Transverse colon (tissue), 4 donors: Measurements from ENCODE around the gene TMEM209. TPM values are rescaled to one million over a fixed set of nuclear protein-coding genes. Genes with fewer than 3 reads are reported as not detected.

ENCODE experiments used
- DNase-seq: peaks from one replicate; pipeline ENCODE4 v3.0.0-alpha.2; 2019
- H3K27ac ChIP-seq, 4 donors: fragments of 200-600 bp; sonication (generic); 2 replicates each; pipeline ENCODE4 v1.5.1; 2016 to 2018; ENCODE audit warnings: inconsistent platforms in 4 of 4
- H3K27me3 ChIP-seq: fragments of 200-600 bp; sonication (generic); 2 replicates; pipeline ENCODE4 v1.5.1; 2017; ENCODE audit warnings: inconsistent platforms
- H3K36me3 ChIP-seq, 4 donors: fragments of 200-600 bp; sonication (generic); 2 replicates each; pipeline ENCODE4 v1.5.1; 2017 to 2019; ENCODE audit warnings: inconsistent platforms in 4 of 4
- H3K4me1 ChIP-seq, 4 donors: fragments of 200-600 bp; sonication (generic); 2 replicates each; pipeline ENCODE4 v1.5.1; 2017 to 2020; ENCODE audit warnings: inconsistent platforms in 4 of 4
- H3K4me3 ChIP-seq, 4 donors: fragments of 200-600 bp; sonication (generic); 1 replicate in 1 of 4; 2 replicates in 3 of 4; pipeline versions ENCODE4 v1.5.1 to v1.6.1; 2017 to 2019; ENCODE audit warnings: inconsistent platforms in 4 of 4
- H3K9me3 ChIP-seq, 2 donors: fragments of 200-600 bp; sonication (generic); 2 replicates each; pipeline ENCODE4 v1.5.1; 2017 to 2019; ENCODE audit warnings: inconsistent platforms in 2 of 2
- EP300 ChIP-seq: sonication (generic); formaldehyde crosslinking; IDR thresholded peaks from one replicate; pipeline ENCODE4 v1.6.1; 2017; ENCODE audit warnings: antibody characterized with exemption, low read depth
- POLR2A ChIP-seq: fragments of 450-650 bp; IDR thresholded peaks from one replicate; pipeline ENCODE4 v1.6.1; 2016; ENCODE audit warnings: antibody characterized with exemption, mild to moderate bottlenecking, moderate library complexity
- POLR2AphosphoS5 ChIP-seq, 3 donors: sonication (generic); formaldehyde crosslinking; IDR thresholded peaks; one replicate each; pipeline ENCODE4 v1.6.1; 2016; ENCODE audit warnings: antibody characterized with exemption in 3 of 3
- WGBS, 2 donors: methylation state at CpG; one replicate each; pipeline ENCODE4 v1.1.5; 2018; ENCODE audit warnings: low coverage in 1 of 2; 5-methylcytosine and 5-hydroxymethylcytosine counted together
- in situ Hi-C, 4 donors: fragments of 200-750 bp; cut with MboI; loops; one replicate each; pipeline versions ENCODE4 v1.15.0 to v1.15.1; 2017; ENCODE audit warnings: low sequenced_read_pairs in 3 of 4, low pct_ligation_motif_present in 1 of 4, low pct_unique_long_range_greater_than_20kb in 1 of 4
- intact Hi-C: fragments of 100-400 bp; cut with DNase I; formaldehyde crosslinking; loops from one replicate; pipeline ENCODE4 v1.15.1; 2023; ENCODE audit warnings: low total_unique reads
- total RNA-seq, 4 donors: library from RNA; depleted of rRNA; stranded (reverse); fragments of >200 nt; gene quantifications; one replicate each; pipeline ENCODE4 v1.1.0, GENCODE V29; 2016
- TF ChIP-seq, protein P1 (sequence below), 5 experiments: fragments of 200-600 bp in 3 of 5; fragments of 450-650 bp in 2 of 5; sonication (generic) in 3 of 5; IDR thresholded peaks; 1 replicate in 2 of 5; 2 replicates in 3 of 5; pipeline ENCODE4 v1.5.1; 2016 to 2017; ENCODE audit warnings: antibody characterized with exemption in 5 of 5, inconsistent platforms in 3 of 5, mild to moderate bottlenecking in 2 of 5, moderate library complexity in 1 of 5

The TMEM209 gene
- total RNA-seq, 4 donors from 2014 or later: 8.6 to 57.5 (median 17.8) TPM

DNA sequence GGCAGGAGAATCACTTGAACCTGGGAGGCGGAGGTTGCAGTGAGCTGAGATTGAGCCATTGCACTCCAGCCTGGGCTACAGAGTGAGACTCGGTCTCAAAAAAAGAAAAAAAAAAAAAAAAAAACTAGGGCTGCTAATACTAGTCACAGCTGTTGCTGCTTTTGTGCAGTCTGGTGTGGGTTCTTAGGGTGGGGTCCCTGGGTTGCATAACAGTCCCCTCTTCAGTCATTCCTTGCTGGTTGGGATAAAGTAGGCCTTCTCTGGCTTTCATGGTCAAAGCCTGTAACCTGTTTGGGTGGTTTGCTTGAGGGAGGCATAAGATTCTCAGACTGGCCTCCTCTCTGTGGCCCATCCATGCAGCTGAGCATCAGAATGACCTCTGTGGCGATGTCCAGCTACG is 16.5 kb upstream of the TMEM209 start:
- Histone ChIP-seq H3K27ac (no peak overlapping the region), H3K27me3 (no peaks in the 10 kb centered on the region), H3K36me3 (no peaks in the 10 kb centered on the region), H3K4me3 (no peak overlapping the region), H3K9me3 (no peaks in the 10 kb centered on the region), H3K4me1 (no peaks in the 10 kb centered on the region)
- no peak for TF ChIP-seq POLR2AphosphoS5 (IDR thresholded peaks at IDR 0.05)
- TF ChIP-seq POLR2A: no peak
- TF ChIP-seq EP300: no peak
- TF ChIP-seq, protein P1, sequence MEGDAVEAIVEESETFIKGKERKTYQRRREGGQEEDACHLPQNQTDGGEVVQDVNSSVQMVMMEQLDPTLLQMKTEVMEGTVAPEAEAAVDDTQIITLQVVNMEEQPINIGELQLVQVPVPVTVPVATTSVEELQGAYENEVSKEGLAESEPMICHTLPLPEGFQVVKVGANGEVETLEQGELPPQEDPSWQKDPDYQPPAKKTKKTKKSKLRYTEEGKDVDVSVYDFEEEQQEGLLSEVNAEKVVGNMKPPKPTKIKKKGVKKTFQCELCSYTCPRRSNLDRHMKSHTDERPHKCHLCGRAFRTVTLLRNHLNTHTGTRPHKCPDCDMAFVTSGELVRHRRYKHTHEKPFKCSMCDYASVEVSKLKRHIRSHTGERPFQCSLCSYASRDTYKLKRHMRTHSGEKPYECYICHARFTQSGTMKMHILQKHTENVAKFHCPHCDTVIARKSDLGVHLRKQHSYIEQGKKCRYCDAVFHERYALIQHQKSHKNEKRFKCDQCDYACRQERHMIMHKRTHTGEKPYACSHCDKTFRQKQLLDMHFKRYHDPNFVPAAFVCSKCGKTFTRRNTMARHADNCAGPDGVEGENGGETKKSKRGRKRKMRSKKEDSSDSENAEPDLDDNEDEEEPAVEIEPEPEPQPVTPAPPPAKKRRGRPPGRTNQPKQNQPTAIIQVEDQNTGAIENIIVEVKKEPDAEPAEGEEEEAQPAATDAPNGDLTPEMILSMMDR (IDR thresholded peaks at IDR 0.05): no peak
- intact Hi-C loops: no loop called here
- in situ Hi-C loops: no loop called here
- WGBS, 2 donors: 80 to 95% methylated on average over 1 to 4 of the region's 4 CpGs
- no peak for DNase-seq

DNA sequence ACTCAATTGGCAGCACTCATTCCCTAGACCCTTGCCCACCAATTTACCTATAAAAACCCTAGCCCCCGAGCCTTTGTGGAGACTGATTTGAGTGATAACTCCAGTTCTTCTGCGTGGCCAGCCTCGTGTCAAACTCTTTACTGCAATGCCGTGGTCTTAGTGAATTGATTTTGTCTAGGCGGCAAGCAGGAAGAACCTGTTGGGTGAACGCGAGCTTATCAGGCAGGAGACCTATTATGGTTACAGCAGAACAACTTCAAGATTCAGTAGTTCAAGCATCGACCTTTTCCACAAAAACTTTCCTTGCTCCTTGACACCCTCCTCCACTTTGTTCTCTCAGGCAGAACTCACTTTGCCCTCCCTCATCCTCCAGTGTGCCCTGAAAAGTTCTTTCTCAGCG is 14.7 kb upstream of the TMEM209 start:
- no peaks in the 10 kb centered on the region for H3K9me3 ChIP-seq
- intact Hi-C loops (no loop called here), in situ Hi-C loops (no loop called here)
- no peak for DNase-seq
- TF ChIP-seq, protein P1 (IDR thresholded peaks at IDR 0.05): no peak
- TF ChIP-seq POLR2AphosphoS5 (IDR thresholded peaks at IDR 0.05) (no peak), POLR2A (no peak), EP300 (no peak)
- WGBS, 2 donors: 89 to 91% methylated on average over 2 to 9 of the region's 9 CpGs
- no peaks in the 10 kb centered on the region for H3K36me3 ChIP-seq
- H3K4me1 ChIP-seq: no peaks in the 10 kb centered on the region
- H3K4me3 ChIP-seq: no peak overlapping the region
- no peak overlapping the region for H3K27ac ChIP-seq
- H3K27me3 ChIP-seq: no peaks in the 10 kb centered on the region

DNA sequence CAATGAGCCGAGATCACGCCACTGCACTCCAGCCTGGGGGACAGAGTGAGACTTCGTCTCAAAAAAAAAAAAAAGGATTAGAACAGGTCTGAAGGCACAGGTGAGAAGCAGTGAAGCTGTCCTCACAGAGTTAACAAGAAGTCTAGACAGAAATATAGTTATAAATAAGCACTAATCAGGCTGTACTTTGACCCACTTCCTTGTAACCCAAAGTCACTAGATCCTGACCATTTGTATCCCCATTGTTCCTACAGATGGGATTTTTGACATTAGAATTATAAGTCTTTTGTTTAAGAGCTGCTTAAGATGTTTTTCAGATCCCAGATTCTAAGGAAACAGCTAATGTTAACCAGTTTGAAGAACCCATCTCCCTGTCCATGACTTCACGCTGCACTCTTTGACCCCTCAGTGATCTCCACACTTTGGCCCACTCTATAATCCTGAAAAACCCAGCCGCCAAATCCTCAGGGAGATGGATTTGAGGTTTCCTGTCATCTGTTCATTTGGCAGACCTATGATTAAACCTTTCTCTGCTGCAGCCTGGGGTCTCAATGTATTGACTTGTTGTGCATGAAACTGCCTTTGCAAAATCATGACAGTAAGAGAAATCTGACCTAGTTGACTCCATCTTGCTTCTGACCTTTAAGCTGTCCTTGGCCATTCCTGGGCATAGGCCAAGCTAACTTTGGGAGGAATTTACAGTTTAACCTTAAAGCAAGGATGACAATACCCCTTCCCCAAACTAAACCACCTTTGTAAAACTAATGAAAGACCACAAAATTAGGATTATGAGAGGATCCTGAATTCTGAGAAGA is 13.8 kb upstream of the TMEM209 start:
- H3K4me3 ChIP-seq: no peak overlapping the region
- in situ Hi-C loops: no loop called here
- H3K27me3 ChIP-seq: no peaks in the 10 kb centered on the region
- no peaks in the 10 kb centered on the region for H3K36me3 ChIP-seq
- no peaks in the 10 kb centered on the region for H3K9me3 ChIP-seq
- no peak overlapping the region for H3K27ac ChIP-seq
- DNase-seq: no peak
- intact Hi-C loops: no loop called here
- TF ChIP-seq EP300 (no peak), POLR2AphosphoS5 (IDR thresholded peaks at IDR 0.05) (no peak), POLR2A (no peak)
- TF ChIP-seq, protein P1 (IDR thresholded peaks at IDR 0.05): no peak
- 78 to 92% methylated on average over 3 to 5 of the region's 5 CpGs for WGBS, 2 donors
- no peaks in the 10 kb centered on the region for H3K4me1 ChIP-seq

DNA sequence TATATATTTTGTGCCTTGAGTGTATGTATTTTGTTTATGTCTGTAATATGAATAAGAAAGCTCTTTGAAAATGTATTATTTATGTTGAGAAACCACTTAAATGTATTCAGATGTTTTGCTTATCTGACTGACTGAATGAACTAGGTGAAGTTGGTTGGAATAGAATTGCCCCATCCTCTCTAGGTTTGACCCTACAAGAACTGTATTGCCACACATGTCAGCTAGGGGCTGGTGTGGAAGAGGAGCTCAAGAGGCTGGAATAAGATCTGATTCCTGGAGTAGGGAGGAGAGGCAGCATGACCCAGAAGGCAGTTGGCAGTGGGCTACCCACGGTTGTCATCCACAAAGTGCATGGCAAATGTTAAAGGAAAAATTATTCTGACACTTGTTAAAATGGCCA is 11.5 kb upstream of the TMEM209 start:
- no peak for DNase-seq
- intact Hi-C loops: no loop called here
- Histone ChIP-seq H3K9me3 (no peaks in the 10 kb centered on the region), H3K27ac (no peak overlapping the region), H3K36me3 (no peaks in the 10 kb centered on the region), H3K4me1 (no peaks in the 10 kb centered on the region), H3K27me3 (no peaks in the 10 kb centered on the region), H3K4me3 (no peak overlapping the region)
- in situ Hi-C loops: no loop called here
- WGBS, 2 donors: 86 to 88% methylated on average over 1 of the region's 1 CpG
- no peak for TF ChIP-seq EP300

DNA sequence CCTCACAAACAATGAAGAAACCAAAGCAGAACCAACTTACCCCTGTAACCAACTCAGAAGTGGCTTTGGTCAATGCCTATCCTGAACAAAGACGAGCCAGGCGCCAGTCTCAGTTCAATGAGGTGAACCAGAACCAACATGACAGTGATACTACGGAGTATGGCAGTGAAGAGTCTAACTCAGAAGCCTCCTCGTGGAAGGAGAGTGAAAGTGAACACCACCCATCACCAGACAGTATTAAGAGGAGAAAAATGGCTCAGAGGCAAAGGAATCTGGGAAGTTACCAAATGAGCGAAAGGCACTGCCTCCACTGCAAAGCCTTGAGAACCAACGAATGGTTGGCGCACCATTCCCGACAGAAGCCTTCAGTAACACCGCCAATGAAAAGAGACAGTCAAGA is 10.8 kb upstream of the TMEM209 start:
- in situ Hi-C loops (no loop called here), intact Hi-C loops (no loop called here)
- WGBS, 2 donors: 90 to 91% methylated on average over 7 to 9 of the region's 9 CpGs
- Histone ChIP-seq H3K4me3 (no peak overlapping the region), H3K27me3 (no peaks in the 10 kb centered on the region), H3K9me3 (no peaks in the 10 kb centered on the region), H3K4me1 (no peaks in the 10 kb centered on the region), H3K27ac (no peak overlapping the region), H3K36me3 (no peaks in the 10 kb centered on the region)
- TF ChIP-seq, protein P1 (IDR thresholded peaks at IDR 0.05): no peak
- TF ChIP-seq POLR2A (no peak), POLR2AphosphoS5 (IDR thresholded peaks at IDR 0.05) (no peak), EP300 (no peak)
- DNase-seq: no peak
